Heart left ventricle (tissue), 16 donors: ENCODE results near the gene BATF3. TPM values are rescaled to one million over a fixed set of nuclear protein-coding genes. Genes with fewer than 3 reads are reported as not detected.

Experiments
- ATAC-seq, 4 donors: fragments of 200-7000 bp; cut with Tn5 transposase; one replicate each; pipeline ENCODE4 v1.9.1; 2020 to 2022; ENCODE audit warnings: moderate library complexity in 4 of 4, mild to moderate bottlenecking in 3 of 4, moderate number of reproducible peaks in 1 of 4
- DNase-seq, 5 donors: peaks; one replicate each; pipeline ENCODE4 v3.0.0-alpha.2; 2020
- H3K27ac ChIP-seq, 12 donors: fragments of 200-600 bp; sonication (generic) in 4 of 12; one replicate each; pipeline versions ENCODE4 v1.5.0 to v1.8.0; 2016 to 2022; ENCODE audit warnings: mild to moderate bottlenecking in 2 of 12
- H3K27me3 ChIP-seq, 9 donors: fragments of 200-600 bp; sonication (generic) in 2 of 9; one replicate each; pipeline versions ENCODE4 v1.5.1 to v1.8.0; 2016 to 2022; ENCODE audit warnings: mild to moderate bottlenecking in 3 of 9
- H3K36me3 ChIP-seq, 9 donors: fragments of 200-600 bp; sonication (generic) in 2 of 9; one replicate each; pipeline versions ENCODE4 v1.5.0 to v1.8.0; 2018 to 2022; ENCODE audit warnings: mild to moderate bottlenecking in 2 of 9
- H3K4me1 ChIP-seq, 12 donors: fragments of 200-600 bp; sonication (generic) in 4 of 12; one replicate each; pipeline versions ENCODE4 v1.5.0 to v1.8.0; 2016 to 2022; ENCODE audit warnings: mild to moderate bottlenecking in 3 of 12
- H3K4me3 ChIP-seq, 12 donors: fragments of 200-600 bp; sonication (generic) in 4 of 12; one replicate each; pipeline versions ENCODE4 v1.5.0 to v1.8.0; 2017 to 2022; ENCODE audit warnings: mild to moderate bottlenecking in 9 of 12, moderate library complexity in 4 of 12
- H3K9me3 ChIP-seq, 12 donors: fragments of 200-600 bp; sonication (generic) in 4 of 12; one replicate each; pipeline versions ENCODE4 v1.5.0 to v1.8.0; 2016 to 2022; ENCODE audit warnings: mild to moderate bottlenecking in 1 of 12
- CTCF ChIP-seq, 12 donors: fragments of 200-600 bp; sonication (generic) in 4 of 12; IDR thresholded peaks; one replicate each; pipeline versions ENCODE4 v1.5.0 to v1.8.0; 2018 to 2022; ENCODE audit warnings: antibody characterized with exemption in 12 of 12, mild to moderate bottlenecking in 5 of 12
- POLR2A ChIP-seq, 2 donors: fragments of 450-650 bp; IDR thresholded peaks; one replicate each; pipeline ENCODE4 v1.6.1; 2017; ENCODE audit warnings: antibody characterized with exemption in 2 of 2, mild to moderate bottlenecking in 2 of 2, moderate library complexity in 2 of 2
- WGBS, 4 donors: extraction: QIAGEN DNeasy Blood & Tissue Kit in 2 of 4; methylation state at CpG; one replicate each; pipeline versions ENCODE4 v1.1.5 to v1.1.7; 2013 to 2018; 5-methylcytosine and 5-hydroxymethylcytosine counted together
- intact Hi-C, 10 donors: fragments of 100-400 bp; cut with DNase I; formaldehyde crosslinking; loops; one replicate each; pipeline versions ENCODE4 v1.11.1 to v1.14.2; 2022
- polyA plus RNA-seq, 2 donors: library from polyadenylated mRNA; stranded (reverse); fragments of 200-250 nt; gene quantifications; one replicate each; pipeline ENCODE4 v1.2.3, GENCODE V29; 2013
- total RNA-seq, 9 donors: library from RNA; depleted of rRNA in 2 of 9; stranded (reverse); fragments of >200 nt in 2 of 9; fragmentation: NEBNext Ultra II Directional in 3 of 9; extraction: Animal tissue kit (Norgen Biotek cat#: 25700) in 3 of 9; gene quantifications; one replicate each; pipeline versions ENCODE4 v1.1.0 to v1.2.4, GENCODE V29; 2016 to 2023
- donor health status: ischemic (EF 13 %, LVEDD 7.1; RV severe dilation, severe dysfunction).
- donor health status: healthy with polysubstance abuse.
- donor health status: DM: no; HTN: yes; CAD: no.
- donor health status: DM: no; HTN: no; CAD: no.
- donor health status: ischemic (EF 25% LVEDD 6.9; RV normal size, moderate dysfunction).
- donor health status: ischemic (EF 25% LVEDD 5.7; RV mildly dilated, moderate dysfunction).
- donor health status: healthy.
- donor health status: DM: yes; HTN: yes; CAD: no.
- donor health status: ischemic (EF 35%, LVEDD 5.7; RV mildly dilated, moderate dysfunction).
- donor health status: nonischemic (EF 11% LVEDD 7.7; RV severe dilation, severe dysfunction).
- donor health status: DM: yes; HTN: yes; CAD: no.
- donor health status: PGD.
- donor health status: ischemic (EF 29% LVEDD 5.4; RV normal size, mild dysfunction).
- donor health status: nonischemic (EF 23%, LVEDD 6.1; RV moderate dilation, normal function).

BATF3 gene
- total and polyA plus RNA-seq, 11 donors: 0.50 to 8.9 (median 1.2) TPM; not detected in 1

- ATAC-seq (no peak), DNase-seq (no peak)
- Histone ChIP-seq H3K36me3 (no peaks in the 10 kb centered on the region), H3K27me3 (no peaks in the 10 kb centered on the region), H3K27ac (peak overlapping the region in 1 of 12 donors; percentile 15), H3K4me3 (no peak overlapping the region), H3K4me1 (peaks cover 0 to 19% (median 0%) of the 10 kb centered on the region in 12 donors), H3K9me3 (peaks cover 0 to 5% (median 0%) of the 10 kb centered on the region in 12 donors)
- 81 to 88% (median 84%) methylated on average over 9 of the region's 9 CpGs for WGBS, 4 donors
- no peak for TF ChIP-seq POLR2A (IDR thresholded peaks at IDR 0.05)
- no peak for TF ChIP-seq CTCF (IDR thresholded peaks at IDR 0.05)
- intact Hi-C loops: no loop called here
These were observed 22.0 kb upstream of the BATF3 start for GRCh38 chr1:212721388-212722247.

- H3K27ac ChIP-seq: no peak overlapping the region
- intact Hi-C loops: no loop called here
- 89 to 98% (median 95%) methylated on average over 2 of the region's 2 CpGs for WGBS, 4 donors
- H3K36me3 ChIP-seq: no peaks in the 10 kb centered on the region
- H3K4me1 ChIP-seq: peaks cover 0 to 19% (median 0%) of the 10 kb centered on the region in 12 donors
- no peak overlapping the region for H3K4me3 ChIP-seq
- no peak for DNase-seq
- H3K9me3 ChIP-seq: peaks cover 0 to 5% (median 0%) of the 10 kb centered on the region in 12 donors
- no peaks in the 10 kb centered on the region for H3K27me3 ChIP-seq
- ATAC-seq: no peak
- TF ChIP-seq POLR2A (IDR thresholded peaks at IDR 0.05) (no peak), CTCF (IDR thresholded peaks at IDR 0.05) (no peak)
These were observed 20.0 kb upstream of the BATF3 start for GRCh38 chr1:212719633-212720032.

- DNase-seq: no peak
- intact Hi-C loops: no loop called here
- no peak overlapping the region for H3K27ac ChIP-seq
These were observed 18.9 kb upstream of the BATF3 start for GRCh38 chr1:212718499-212718898.

More at GRCh38 chr1:212718499-212718898, 18.9 kb upstream of the BATF3 start:
- no peak for ATAC-seq
- Histone ChIP-seq H3K27me3 (no peaks in the 10 kb centered on the region), H3K4me1 (peaks cover 0 to 19% (median 0%) of the 10 kb centered on the region in 12 donors), H3K9me3 (peaks cover 0 to 5% (median 0%) of the 10 kb centered on the region in 12 donors), H3K36me3 (no peaks in the 10 kb centered on the region), H3K4me3 (no peak overlapping the region)
- peak in 5 of 12 donors; percentile 9 to 34 (median 25) for TF ChIP-seq CTCF (IDR thresholded peaks at IDR 0.05)
- TF ChIP-seq POLR2A (IDR thresholded peaks at IDR 0.05): no peak
- WGBS, 4 donors: 31 to 48% (median 40%) methylated on average over 4 of the region's 4 CpGs
